Endodermal cell (in vitro differentiated cells): ENCODE data around the gene AMER3. TPM values are rescaled to one million over a fixed set of nuclear protein-coding genes. Genes with fewer than 3 reads are reported as not detected.
A peak's percentile ranks its signal among the peaks of the same experiment; 100 is the strongest.

ENCODE experiments used
- DNase-seq: peaks from one replicate; pipeline ENCODE4 v3.0.0-alpha.2; 2017
- H3K27ac ChIP-seq: 2 replicates; pipeline ENCODE4 v1.5.1; 2013; ENCODE audit warnings: mild to moderate bottlenecking, low read depth, low read length, moderate library complexity
- H3K27me3 ChIP-seq: 2 replicates; pipeline ENCODE4 v1.6.1; 2013; ENCODE audit warnings: mild to moderate bottlenecking, low read length, moderate library complexity; ENCODE audit not compliant: insufficient read depth, control insufficient read depth, poor library complexity, severe bottlenecking
- H3K36me3 ChIP-seq: 2 replicates; pipeline ENCODE4 v1.7.0; 2013; ENCODE audit warnings: mild to moderate bottlenecking, low read length, moderate library complexity; ENCODE audit not compliant: control insufficient read depth, insufficient read depth
- H3K4me1 ChIP-seq: one replicate; pipeline ENCODE4 v1.7.0; 2013; ENCODE audit warnings: low read length; ENCODE audit not compliant: control insufficient read depth, insufficient read depth
- H3K4me3 ChIP-seq: 2 replicates; pipeline ENCODE4 v1.5.1; 2013; ENCODE audit warnings: mild to moderate bottlenecking, low read length, moderate library complexity
- H3K9ac ChIP-seq: 2 replicates; pipeline ENCODE4 v1.6.1; 2013; ENCODE audit warnings: mild to moderate bottlenecking, low read length, moderate library complexity; ENCODE audit not compliant: poor library complexity, severe bottlenecking; ENCODE audit errors: extremely low read depth
- H3K9me3 ChIP-seq: 2 replicates; pipeline ENCODE4 v1.6.1; 2013; ENCODE audit warnings: mild to moderate bottlenecking, low read length, moderate library complexity; ENCODE audit not compliant: control insufficient read depth
- H3K27ac Mint-ChIP-seq: 2 replicates; pipeline ENCODE4 v1.8.0; 2020; ENCODE audit warnings: mixed read lengths
- H3K27me3 Mint-ChIP-seq: 2 replicates; pipeline ENCODE4 v1.8.0; 2021; ENCODE audit warnings: mild to moderate bottlenecking, mixed read lengths; ENCODE audit not compliant: insufficient read depth
- H3K36me3 Mint-ChIP-seq: 2 replicates; pipeline ENCODE4 v1.8.0; 2020; ENCODE audit warnings: low read depth, mixed read lengths
- H3K4me1 Mint-ChIP-seq: 2 replicates; pipeline ENCODE4 v1.8.0; 2020; ENCODE audit warnings: mixed read lengths
- H3K4me3 Mint-ChIP-seq: 2 replicates; pipeline ENCODE4 v1.8.0; 2020; ENCODE audit warnings: mild to moderate bottlenecking, moderate library complexity, mixed read lengths
- H3K9me3 Mint-ChIP-seq: 2 replicates; pipeline ENCODE4 v1.8.0; 2020; ENCODE audit warnings: mild to moderate bottlenecking, mixed read lengths
- CTCF ChIP-seq: fragments of 200-600 bp; sonication (generic); conservative IDR thresholded peaks from 2 replicates; pipeline ENCODE4 v1.5.0; 2021; ENCODE audit warnings: antibody characterized with exemption, mild to moderate bottlenecking
- WGBS, 2 experiments: methylation state at CpG; one replicate each; pipeline versions ENCODE4 v1.1.5 to v1.1.7; 2013; ENCODE audit warnings: missing lambda C conversion rate in 2 of 2, mixed read lengths in 1 of 2; ENCODE audit not compliant: insufficient coverage in 1 of 2, insufficient read length in 1 of 2; 5-methylcytosine and 5-hydroxymethylcytosine counted together
- total RNA-seq, 2 donors: library from RNA; stranded (reverse); fragmentation: NEBNext Ultra II Directional in 1 of 2; extraction: Animal tissue kit (Norgen Biotek cat#: 25700) in 1 of 2; gene quantifications; 2 replicates in 1 of 2; 3 replicates in 1 of 2; pipeline ENCODE4 v1.2.1, GENCODE V29; 2021

AMER3 gene
- total RNA-seq, 2 donors from 2014 or later = 0.91 to 2.3 TPM

GRCh38 chr2:130768191-130768855, 13.0 kb downstream of the AMER3 start:
- TF ChIP-seq CTCF = peak; percentile 60
- Histone ChIP-seq H3K4me3 (no peak overlapping the region), H3K27ac (no peak overlapping the region), H3K9me3 (no peaks in the 10 kb centered on the region), H3K36me3 (no peaks in the 10 kb centered on the region), H3K9ac (no peak overlapping the region), H3K4me1 (no peaks in the 10 kb centered on the region), H3K27me3 (no peaks in the 10 kb centered on the region)
- WGBS, 2 experiments = 89 to 93% methylated on average over 11 to 17 of the region's 17 CpGs
- H3K9me3 Mint-ChIP-seq = peaks cover 11% of the 10 kb centered on the region
- H3K27ac Mint-ChIP-seq = no peak overlapping the region
- H3K4me3 Mint-ChIP-seq = no peak overlapping the region
- peak; percentile 67 for DNase-seq
- peaks cover 8% of the 10 kb centered on the region for H3K4me1 Mint-ChIP-seq
- no peaks in the 10 kb centered on the region for H3K36me3 Mint-ChIP-seq
- no peaks in the 10 kb centered on the region for H3K27me3 Mint-ChIP-seq

GRCh38 chr2:130769343-130769907, 14.1 kb downstream of the AMER3 start:
- no peaks in the 10 kb centered on the region for H3K4me1 ChIP-seq
- no peak overlapping the region for H3K4me3 ChIP-seq
- H3K27me3 ChIP-seq = no peaks in the 10 kb centered on the region
- H3K27ac ChIP-seq = no peak overlapping the region
- Mint-ChIP-seq H3K27ac (no peak overlapping the region), H3K27me3 (no peaks in the 10 kb centered on the region), H3K9me3 (peaks cover 11% of the 10 kb centered on the region), H3K36me3 (no peaks in the 10 kb centered on the region), H3K4me1 (peaks cover 8% of the 10 kb centered on the region), H3K4me3 (no peak overlapping the region)
- no peak for DNase-seq
- TF ChIP-seq CTCF = no peak
- H3K9ac ChIP-seq = no peak overlapping the region
- no peaks in the 10 kb centered on the region for H3K36me3 ChIP-seq
- 91 to 93% methylated on average over 5 to 7 of the region's 7 CpGs for WGBS, 2 experiments
- H3K9me3 ChIP-seq = no peaks in the 10 kb centered on the region

- Histone ChIP-seq H3K9ac (no peak overlapping the region), H3K27me3 (no peaks in the 10 kb centered on the region), H3K36me3 (no peaks in the 10 kb centered on the region), H3K4me1 (no peaks in the 10 kb centered on the region), H3K27ac (no peak overlapping the region), H3K9me3 (no peaks in the 10 kb centered on the region), H3K4me3 (no peak overlapping the region)
- 60 to 68% methylated on average over 3 to 4 of the region's 4 CpGs for WGBS, 2 experiments
- H3K27me3 Mint-ChIP-seq = no peaks in the 10 kb centered on the region
- no peaks in the 10 kb centered on the region for H3K4me1 Mint-ChIP-seq
- no peaks in the 10 kb centered on the region for H3K36me3 Mint-ChIP-seq
- H3K9me3 Mint-ChIP-seq = peaks cover 13% of the 10 kb centered on the region
- H3K27ac Mint-ChIP-seq = no peak overlapping the region
- no peak overlapping the region for H3K4me3 Mint-ChIP-seq
- peak; percentile 71 for TF ChIP-seq CTCF
- DNase-seq = peak; percentile 76
Measured at GRCh38 chr2:130776550-130776949, 21.2 kb downstream of the AMER3 start.
